HG03159 (cell line): Measurements from ENCODE around the gene PCDHGB6.
"Not testable (repeated sequence)": the region's sequence is repeated elsewhere in the genome, so short reads cannot be mapped to it uniquely, and the experiment has no call there.

Experiments used
- ATAC-seq: cut with Tn5 transposase; IDR thresholded peaks from one replicate; pipeline ENCODE4 v1.9.1; 2021; ENCODE audit warnings: mild to moderate bottlenecking, moderate library complexity; ENCODE audit not compliant: unreplicated experiment

Gene PCDHGB6

DNA sequence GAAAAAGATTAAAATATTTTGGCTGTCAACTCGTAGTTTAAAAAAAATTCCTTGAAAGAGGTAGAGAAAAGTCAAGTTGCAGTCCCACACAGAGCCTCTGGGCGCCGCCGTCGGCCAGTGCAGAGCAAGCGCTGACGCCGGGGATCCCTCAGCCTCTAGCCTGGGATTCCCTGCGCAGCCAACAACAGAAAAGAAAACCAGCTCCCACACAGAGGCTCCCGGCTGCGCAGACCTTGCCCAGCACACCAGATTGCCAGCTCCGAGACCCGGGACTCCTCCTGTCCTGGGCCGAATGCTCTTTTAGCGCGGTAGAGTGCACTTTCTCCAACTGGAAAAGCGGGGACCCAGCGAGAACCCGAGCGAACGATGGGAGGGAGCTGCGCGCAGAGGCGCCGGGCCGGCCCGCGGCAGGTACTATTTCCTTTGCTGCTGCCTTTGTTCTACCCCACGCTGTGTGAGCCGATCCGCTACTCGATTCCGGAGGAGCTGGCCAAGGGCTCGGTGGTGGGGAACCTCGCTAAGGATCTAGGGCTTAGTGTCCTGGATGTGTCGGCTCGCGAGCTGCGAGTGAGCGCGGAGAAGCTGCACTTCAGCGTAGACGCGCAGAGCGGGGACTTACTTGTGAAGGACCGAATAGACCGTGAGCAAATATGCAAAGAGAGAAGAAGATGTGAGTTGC, 9.8 kb downstream of the PCDHGB6 start, which contains the start of gene PCDHGB7:
TSS of gene PCDHGB7 (plus strand) at position 184 of the 679 bp plus-strand sequence. CDS start at position 367, 183 bp downstream.
- ATAC-seq = peak; percentile 79

DNA sequence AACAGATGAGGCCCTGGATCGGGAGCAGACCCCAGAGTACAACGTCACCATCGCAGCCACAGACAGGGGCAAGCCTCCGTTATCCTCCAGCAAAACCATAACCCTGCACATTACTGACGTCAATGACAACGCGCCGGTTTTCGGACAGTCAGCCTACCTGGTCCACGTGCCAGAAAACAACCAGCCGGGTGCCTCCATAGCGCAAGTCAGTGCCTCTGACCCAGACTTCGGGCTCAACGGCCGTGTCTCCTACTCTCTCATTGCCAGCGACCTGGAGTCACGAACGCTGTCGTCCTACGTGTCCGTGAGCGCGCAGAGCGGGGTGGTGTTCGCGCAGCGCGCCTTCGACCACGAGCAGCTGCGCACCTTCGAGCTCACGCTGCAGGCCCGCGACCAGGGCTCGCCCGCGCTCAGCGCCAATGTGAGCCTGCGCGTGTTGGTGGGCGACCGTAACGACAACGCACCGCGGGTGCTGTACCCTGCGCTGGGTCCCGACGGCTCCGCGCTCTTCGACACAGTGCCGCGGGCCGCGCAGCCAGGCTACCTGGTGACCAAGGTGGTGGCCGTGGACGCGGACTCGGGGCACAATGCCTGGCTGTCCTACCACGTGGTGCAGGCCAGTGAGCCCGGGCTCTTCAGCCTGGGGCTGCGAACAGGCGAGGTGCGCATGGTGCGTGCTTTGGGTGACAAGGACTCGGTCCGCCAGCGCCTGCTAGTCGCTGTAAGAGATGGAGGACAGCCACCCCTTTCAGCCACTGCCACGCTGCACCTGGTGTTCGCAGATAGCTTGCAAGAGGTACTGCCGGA, 11.5 kb downstream of the PCDHGB6 start:
- no peak for ATAC-seq

DNA sequence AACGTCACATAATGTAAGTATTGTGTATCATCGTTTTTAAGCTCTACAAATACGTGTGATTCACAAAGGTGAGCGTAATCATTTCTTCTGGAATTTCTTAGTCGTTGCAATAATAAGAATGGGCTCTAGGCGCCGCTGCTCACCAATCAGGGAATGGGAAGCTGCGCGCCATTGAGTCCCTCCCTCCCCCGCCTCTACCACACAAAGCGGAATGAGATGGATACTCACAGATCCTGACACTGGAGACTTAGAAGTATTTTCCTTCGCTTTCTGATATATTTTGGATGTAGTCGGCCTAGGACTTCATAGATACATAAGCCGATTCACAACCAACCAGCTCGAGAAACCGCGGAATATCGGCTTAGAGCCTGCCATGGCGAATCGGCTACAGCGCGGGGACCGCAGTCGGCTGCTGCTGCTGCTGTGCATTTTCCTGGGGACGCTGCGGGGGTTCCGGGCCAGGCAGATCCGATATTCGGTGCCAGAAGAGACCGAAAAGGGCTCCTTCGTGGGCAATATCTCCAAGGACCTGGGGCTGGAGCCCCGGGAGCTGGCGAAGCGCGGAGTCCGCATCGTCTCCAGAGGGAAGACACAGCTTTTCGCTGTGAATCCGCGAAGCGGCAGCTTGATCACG, 13.2 kb downstream of the PCDHGB6 start, which contains the start of gene PCDHGA11:
TSS of gene PCDHGA11 (plus strand) at position 197 of the 634 bp plus-strand sequence. CDS start at position 374, 177 bp downstream.
- ATAC-seq = peak; percentile 44

DNA sequence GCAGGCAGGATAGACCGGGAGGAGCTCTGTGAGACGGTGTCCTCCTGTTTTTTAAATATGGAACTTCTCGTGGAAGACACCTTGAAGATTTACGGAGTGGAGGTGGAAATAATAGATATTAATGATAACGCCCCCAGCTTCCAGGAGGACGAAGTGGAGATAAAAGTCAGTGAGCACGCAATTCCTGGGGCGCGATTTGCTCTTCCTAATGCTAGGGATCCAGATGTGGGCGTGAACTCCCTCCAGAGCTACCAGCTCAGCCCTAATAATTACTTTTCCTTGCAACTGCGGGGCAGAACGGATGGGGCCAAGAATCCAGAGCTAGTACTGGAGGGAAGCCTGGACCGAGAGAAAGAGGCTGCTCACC, 13.7 kb downstream of the PCDHGB6 start:
- ATAC-seq = no peak

DNA sequence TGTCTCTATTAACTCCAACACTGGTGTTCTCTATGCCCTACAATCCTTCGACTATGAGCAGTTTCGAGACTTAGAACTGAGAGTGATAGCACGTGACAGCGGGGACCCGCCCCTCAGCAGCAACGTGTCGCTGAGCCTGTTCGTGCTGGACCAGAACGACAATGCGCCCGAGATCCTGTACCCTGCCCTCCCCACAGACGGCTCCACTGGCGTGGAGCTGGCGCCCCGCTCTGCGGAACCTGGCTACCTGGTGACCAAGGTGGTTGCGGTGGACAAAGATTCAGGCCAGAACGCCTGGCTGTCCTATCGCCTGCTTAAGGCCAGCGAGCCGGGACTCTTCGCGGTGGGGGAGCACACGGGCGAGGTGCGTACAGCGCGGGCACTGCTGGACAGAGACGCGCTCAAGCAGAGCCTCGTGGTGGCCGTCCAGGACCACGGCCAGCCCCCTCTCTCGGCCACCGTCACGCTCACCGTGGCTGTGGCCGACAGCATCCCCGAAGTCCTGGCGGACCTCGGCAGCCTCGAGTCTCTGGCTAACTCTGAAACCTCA, 15.0 kb downstream of the PCDHGB6 start:
- no peak for ATAC-seq

DNA sequence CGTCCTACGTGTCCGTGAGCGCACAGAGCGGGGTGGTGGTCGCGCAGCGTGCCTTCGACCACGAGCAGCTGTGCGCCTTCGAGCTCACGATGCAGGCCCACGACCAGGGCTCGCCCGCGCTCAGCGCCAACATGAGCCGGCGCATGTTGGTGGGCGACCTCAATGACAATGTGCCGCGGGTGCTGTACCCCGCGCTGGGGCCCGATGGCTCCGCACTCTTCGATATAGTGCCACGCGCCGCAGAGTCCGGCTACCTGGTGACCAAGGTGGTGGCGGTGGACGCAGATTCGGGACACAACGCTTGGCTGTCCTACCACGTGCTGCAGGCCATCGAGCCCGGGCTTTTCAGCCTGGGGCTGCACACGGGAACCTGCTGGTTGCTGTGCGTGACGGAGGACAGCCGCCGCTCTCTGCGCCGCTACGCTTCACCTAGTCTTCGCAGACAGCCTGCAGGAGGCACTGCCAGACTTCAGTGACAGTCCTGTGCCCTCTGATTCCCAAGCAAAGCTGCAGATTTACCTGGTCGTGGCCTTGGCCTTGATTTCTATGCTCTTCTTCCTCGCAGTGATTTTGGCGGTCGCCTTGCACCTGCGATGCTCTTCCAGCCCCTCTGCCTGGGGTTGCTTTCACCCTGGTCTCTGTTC, 20.1 kb downstream of the PCDHGB6 start:
- ATAC-seq = no peak

DNA sequence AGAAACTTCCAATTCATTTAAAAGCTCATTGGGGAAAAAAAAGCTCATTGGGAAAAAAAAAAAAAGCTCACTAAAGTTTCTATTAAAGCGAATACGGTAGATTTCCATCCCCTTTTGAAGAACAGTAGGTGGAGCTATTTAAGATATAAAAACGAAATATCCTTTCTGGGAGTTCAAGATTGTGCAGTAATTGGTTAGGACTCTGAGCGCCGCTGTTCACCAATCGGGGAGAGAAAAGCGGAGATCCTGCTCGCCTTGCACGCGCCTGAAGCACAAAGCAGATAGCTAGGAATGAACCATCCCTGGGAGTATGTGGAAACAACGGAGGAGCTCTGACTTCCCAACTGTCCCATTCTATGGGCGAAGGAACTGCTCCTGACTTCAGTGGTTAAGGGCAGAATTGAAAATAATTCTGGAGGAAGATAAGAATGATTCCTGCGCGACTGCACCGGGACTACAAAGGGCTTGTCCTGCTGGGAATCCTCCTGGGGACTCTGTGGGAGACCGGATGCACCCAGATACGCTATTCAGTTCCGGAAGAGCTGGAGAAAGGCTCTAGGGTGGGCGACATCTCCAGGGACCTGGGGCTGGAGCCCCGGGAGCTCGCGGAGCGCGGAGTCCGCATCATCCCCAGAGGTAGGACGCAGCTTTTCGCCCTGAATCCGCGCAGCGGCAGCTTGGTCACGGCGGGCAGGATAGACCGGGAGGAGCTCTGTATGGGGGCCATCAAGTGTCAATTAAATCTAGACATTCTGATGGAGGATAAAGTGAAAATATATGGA, 22.7 kb downstream of the PCDHGB6 start, which contains the start of gene PCDHGA12:
TSS of gene PCDHGA12 (plus strand) at position 176 of the 782 bp plus-strand sequence. CDS start at position 429, 253 bp downstream.
- peak; percentile 87 for ATAC-seq

DNA sequence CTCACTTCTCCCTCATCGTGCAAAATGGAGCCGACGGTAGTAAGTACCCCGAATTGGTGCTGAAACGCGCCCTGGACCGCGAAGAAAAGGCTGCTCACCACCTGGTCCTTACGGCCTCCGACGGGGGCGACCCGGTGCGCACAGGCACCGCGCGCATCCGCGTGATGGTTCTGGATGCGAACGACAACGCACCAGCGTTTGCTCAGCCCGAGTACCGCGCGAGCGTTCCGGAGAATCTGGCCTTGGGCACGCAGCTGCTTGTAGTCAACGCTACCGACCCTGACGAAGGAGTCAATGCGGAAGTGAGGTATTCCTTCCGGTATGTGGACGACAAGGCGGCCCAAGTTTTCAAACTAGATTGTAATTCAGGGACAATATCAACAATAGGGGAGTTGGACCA, 23.5 kb downstream of the PCDHGB6 start:
- ATAC-seq = peak; percentile 35

DNA sequence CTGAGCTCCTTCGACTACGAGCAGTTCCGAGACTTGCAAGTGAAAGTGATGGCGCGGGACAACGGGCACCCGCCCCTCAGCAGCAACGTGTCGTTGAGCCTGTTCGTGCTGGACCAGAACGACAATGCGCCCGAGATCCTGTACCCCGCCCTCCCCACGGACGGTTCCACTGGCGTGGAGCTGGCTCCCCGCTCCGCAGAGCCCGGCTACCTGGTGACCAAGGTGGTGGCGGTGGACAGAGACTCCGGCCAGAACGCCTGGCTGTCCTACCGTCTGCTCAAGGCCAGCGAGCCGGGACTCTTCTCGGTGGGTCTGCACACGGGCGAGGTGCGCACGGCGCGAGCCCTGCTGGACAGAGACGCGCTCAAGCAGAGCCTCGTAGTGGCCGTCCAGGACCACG, 24.5 kb downstream of the PCDHGB6 start:
- ATAC-seq = not testable (repeated sequence)

DNA sequence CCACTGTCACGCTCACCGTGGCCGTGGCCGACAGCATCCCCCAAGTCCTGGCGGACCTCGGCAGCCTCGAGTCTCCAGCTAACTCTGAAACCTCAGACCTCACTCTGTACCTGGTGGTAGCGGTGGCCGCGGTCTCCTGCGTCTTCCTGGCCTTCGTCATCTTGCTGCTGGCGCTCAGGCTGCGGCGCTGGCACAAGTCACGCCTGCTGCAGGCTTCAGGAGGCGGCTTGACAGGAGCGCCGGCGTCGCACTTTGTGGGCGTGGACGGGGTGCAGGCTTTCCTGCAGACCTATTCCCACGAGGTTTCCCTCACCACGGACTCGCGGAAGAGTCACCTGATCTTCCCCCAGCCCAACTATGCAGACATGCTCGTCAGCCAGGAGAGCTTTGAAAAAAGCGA, 24.9 kb downstream of the PCDHGB6 start:
- ATAC-seq = not testable (repeated sequence)

DNA sequence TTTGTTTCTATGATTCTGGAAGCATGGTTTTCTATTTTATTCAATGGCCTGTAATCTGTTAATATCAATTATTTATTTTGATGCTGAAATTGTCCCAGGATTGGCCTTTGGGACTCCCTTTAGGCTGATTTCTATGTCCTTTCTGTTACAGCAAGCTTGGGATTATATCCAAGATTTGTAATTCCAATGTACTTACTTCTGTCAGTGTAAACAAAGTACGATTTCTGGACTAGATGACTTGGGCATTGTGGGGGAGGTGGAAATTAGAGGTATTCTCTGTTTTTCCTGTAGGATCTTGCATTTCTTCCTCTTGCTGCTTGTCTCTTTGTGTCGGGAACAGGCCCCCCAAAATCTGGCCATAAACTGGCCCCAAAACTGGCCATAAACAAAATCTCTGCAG, 26.2 kb downstream of the PCDHGB6 start:
- ATAC-seq = no peak

DNA sequence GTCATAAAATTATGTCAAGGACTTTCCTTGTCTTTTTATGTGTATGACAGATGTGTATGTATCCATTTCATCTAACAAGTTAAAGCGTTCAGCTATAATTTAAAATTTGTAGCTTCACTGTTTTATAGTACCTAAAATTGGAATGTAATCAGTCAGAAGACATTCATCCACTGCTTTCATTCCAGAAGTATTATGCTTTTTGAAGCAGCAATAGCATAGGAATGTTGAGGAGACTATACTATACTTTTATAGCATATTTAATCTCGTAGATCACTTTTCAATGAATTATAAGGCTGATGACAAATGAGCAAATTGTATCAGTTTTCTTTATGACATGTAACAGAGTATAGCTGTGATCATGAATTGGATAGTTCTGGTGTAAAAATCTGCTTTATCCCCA, 29.4 kb downstream of the PCDHGB6 start:
- ATAC-seq = no peak

DNA sequence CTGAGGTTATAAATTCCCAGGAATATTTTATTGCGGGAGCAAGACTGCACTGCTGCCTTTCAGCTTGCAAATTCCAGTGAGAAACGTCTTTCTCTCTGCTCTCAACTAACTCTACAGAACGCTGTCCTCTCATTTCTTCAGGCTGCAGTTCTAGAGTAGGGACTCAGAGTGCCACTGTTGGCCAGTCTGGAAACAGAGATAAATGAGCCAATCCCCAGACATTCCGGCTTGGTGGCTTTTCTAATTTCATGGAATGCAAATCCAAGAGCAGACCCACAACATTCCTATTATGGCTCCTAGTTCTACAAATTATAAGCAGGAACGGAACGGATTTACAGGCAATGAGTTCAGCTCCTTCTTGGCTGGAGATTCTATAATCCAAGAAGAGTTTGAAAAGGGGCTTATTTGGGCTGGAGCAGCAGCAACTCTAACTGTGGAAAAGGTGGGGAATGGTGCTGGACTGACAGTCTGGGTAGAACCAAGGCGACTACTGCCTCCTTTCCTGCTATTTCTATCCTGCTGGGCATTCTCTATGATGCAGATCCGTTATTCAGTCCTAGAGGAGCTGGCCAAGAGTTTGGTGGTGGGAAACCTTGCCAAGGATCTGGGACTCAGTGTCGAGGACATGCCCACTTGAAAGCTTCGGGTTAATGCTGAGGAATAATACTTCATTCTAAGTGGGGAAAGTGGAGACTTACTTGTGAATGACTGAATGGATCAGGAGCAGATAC, 31.8 kb downstream of the PCDHGB6 start:
- ATAC-seq = no peak

DNA sequence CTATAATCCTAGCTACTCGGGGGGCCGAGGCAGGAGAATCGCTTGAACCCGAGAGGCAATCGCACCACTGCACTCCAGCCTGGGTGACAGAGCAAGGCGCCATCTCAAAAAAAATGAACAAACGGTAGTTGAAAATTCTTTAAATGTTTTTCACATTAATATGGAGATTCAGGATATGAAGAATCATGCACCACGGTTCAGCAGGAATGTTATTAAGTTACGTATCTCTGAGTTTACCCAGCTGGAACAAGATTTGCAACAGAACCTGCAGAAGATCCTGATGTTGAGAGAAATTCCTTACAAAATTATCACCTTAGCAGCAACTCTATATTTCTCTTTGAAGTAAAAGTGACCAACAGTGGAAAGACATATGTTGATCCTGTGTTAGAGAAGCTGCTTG, 32.5 kb downstream of the PCDHGB6 start:
- ATAC-seq = no peak

DNA sequence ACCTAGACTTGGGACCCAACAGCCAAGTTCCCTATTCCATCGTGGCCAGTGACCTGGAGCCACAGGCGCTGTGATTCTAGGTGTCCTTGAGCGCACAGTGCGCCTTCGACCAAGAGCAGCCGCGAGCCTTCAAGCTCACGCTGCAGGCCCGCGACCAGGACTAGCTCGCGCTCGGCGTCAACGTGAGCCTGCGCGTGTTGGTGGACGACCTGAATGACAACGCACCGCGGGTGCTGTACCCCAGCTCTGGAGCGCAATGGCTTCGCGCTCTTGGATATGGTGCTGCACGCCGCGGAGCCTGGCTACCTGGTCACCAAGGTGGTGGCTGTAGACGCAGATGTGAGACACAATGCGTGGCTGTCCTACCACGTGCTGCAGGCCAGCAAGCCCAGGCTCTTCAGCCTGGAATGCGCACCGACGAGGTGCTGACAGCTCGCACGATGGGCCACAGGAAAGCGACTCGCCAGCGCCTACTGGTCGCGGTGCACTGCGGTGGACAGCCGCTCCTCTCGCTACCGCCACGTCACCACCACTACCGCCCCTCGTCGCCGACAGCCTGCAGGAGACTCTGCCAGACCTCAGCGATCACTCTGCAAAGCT, 33.9 kb downstream of the PCDHGB6 start:
- ATAC-seq = no peak
